Endothelial cell of umbilical vein (primary cell): ENCODE results near the gene RHCG. TPM values are rescaled to one million over a fixed set of nuclear protein-coding genes. Genes with fewer than 3 reads are reported as not detected.
A peak's percentile ranks its signal among the peaks of the same experiment; 100 is the strongest.

Experiments used
- BruUV-seq: library from RNA; stranded (reverse); fragments of 400-500 nt; replicated peaks from 2 replicates; lab custom pipeline; 2021; lab: Mats Ljungman, UMichigan
- CTCF ChIA-PET: fragments of 300-600, 350-600 bp; sonication (Branson Sonifier 250); formaldehyde crosslinking; loops from one replicate; lab custom pipeline; 2021; ENCODE audit warnings: antibody characterized with exemption, inconsistent platforms; lab: Charles Lee
- POLR2A ChIA-PET: fragments of 300-600, 350-600 bp; sonication (Branson Sonifier 250); formaldehyde crosslinking; loops from one replicate; lab custom pipeline; 2021; ENCODE audit warnings: antibody characterized with exemption, inconsistent platforms; lab: Charles Lee
- DNase-seq: peaks from one replicate; pipeline ENCODE4 v3.0.0-alpha.2; 2011; ENCODE audit warnings: low read depth, low spot score
- FAIRE-seq: peaks from 2 replicates; lab custom pipeline; 2011; peaks lifted over from hg19 to GRCh38; lab: Jason Lieb, UNC
- H2AFZ ChIP-seq: 2 replicates; pipeline ENCODE4 v1.6.0; 2012; ENCODE audit warnings: low read depth, low read length, control low read depth, inconsistent platforms
- H3K27ac ChIP-seq: 2 replicates; pipeline ENCODE4 v1.5.1; 2011; ENCODE audit warnings: low read depth, mild to moderate bottlenecking, control low read depth, low read length, moderate library complexity; ENCODE audit not compliant: insufficient read depth
- H3K27me3 ChIP-seq, 2 experiments: 2 replicates each; pipeline versions ENCODE4 v1.6.0 to v1.6.1; 2011; ENCODE audit warnings: low read length in 2 of 2, mixed read lengths in 1 of 2; ENCODE audit not compliant: control insufficient read depth in 2 of 2, insufficient read depth in 2 of 2
- H3K36me3 ChIP-seq, 2 experiments: 2 replicates in 1 of 2; 3 replicates in 1 of 2; pipeline ENCODE4 v1.5.1; 2011; ENCODE audit warnings: low read length in 2 of 2, mild to moderate bottlenecking in 1 of 2, moderate library complexity in 1 of 2; ENCODE audit not compliant: control insufficient read depth in 2 of 2, insufficient read depth in 2 of 2; ENCODE audit errors: extremely low read depth in 1 of 2
- H3K4me1 ChIP-seq: 3 replicates; pipeline ENCODE4 v1.5.1; 2011; ENCODE audit warnings: mild to moderate bottlenecking, low read length; ENCODE audit not compliant: control insufficient read depth, insufficient read depth; ENCODE audit errors: extremely low read depth
- H3K4me2 ChIP-seq: 2 replicates; pipeline ENCODE4 v1.6.1; 2011; ENCODE audit warnings: low read length, control low read depth, mixed read lengths; ENCODE audit not compliant: insufficient read depth
- H3K4me3 ChIP-seq, 3 experiments: fragments of 200-600 bp in 1 of 3; sonication (generic), shearing (Covaris generic) in 1 of 3; replicated peaks in 1 of 3; 2 replicates each; pipeline ENCODE4 v1.5.1; 2011 to 2016; ENCODE audit warnings: control low read depth in 3 of 3, low read length in 3 of 3, mild to moderate bottlenecking in 2 of 3, inconsistent platforms in 1 of 3, low read depth in 1 of 3, moderate library complexity in 1 of 3; ENCODE audit not compliant: insufficient read depth in 1 of 3
- H3K79me2 ChIP-seq: 2 replicates; pipeline ENCODE4 v1.6.0; 2012; ENCODE audit warnings: low read length, inconsistent platforms; ENCODE audit not compliant: control insufficient read depth, insufficient read depth
- H3K9ac ChIP-seq: replicated peaks from 2 replicates; pipeline ENCODE3; 2011; ENCODE audit warnings: low read length, control low read depth; ENCODE audit not compliant: insufficient read depth; ENCODE audit errors: extremely low read depth
- H3K9me1 ChIP-seq: replicated peaks from 3 replicates; pipeline ENCODE4 v1.6.0; 2011; ENCODE audit warnings: mild to moderate bottlenecking, low read length; ENCODE audit not compliant: control insufficient read depth, insufficient read depth; ENCODE audit errors: extremely low read depth
- H3K9me3 ChIP-seq: replicated peaks from 2 replicates; pipeline ENCODE4 v1.5.1; 2012; ENCODE audit warnings: low read length, inconsistent platforms; ENCODE audit not compliant: control insufficient read depth, insufficient read depth
- H4K20me1 ChIP-seq: replicated peaks from 2 replicates; pipeline ENCODE3; 2011; ENCODE audit warnings: mild to moderate bottlenecking, low read length; ENCODE audit not compliant: control insufficient read depth, insufficient read depth; ENCODE audit errors: extremely low read depth
- CTCF ChIP-seq, 2 donors: IDR thresholded peaks; 1 replicate in 1 of 2; 2 replicates in 1 of 2; pipeline ENCODE4 v1.5.1; 2011; ENCODE audit warnings: low read length in 2 of 2, mild to moderate bottlenecking in 2 of 2, moderate library complexity in 2 of 2, control low read depth in 1 of 2, inconsistent platforms in 1 of 2, low read depth in 1 of 2; ENCODE audit not compliant: insufficient read depth in 1 of 2; ENCODE audit errors: extremely low read depth in 1 of 2
- EZH2 ChIP-seq: IDR thresholded peaks from 2 replicates; pipeline ENCODE4 v1.6.1; 2012; ENCODE audit warnings: borderline replicate concordance, low read depth, mild to moderate bottlenecking, moderate library complexity, low read length, inconsistent platforms; ENCODE audit not compliant: severe bottlenecking
- FOS ChIP-seq: IDR thresholded peaks from 2 replicates; pipeline ENCODE4 v1.6.1; 2011; ENCODE audit warnings: mild to moderate bottlenecking, low read length, moderate library complexity, borderline replicate concordance; ENCODE audit not compliant: insufficient read depth
- GATA2 ChIP-seq: IDR thresholded peaks from 2 replicates; pipeline ENCODE4 v1.7.0; 2011; ENCODE audit warnings: low read depth, mild to moderate bottlenecking, moderate library complexity, mixed read lengths, low read length; ENCODE audit not compliant: insufficient read length, insufficient read depth
- POLR2AphosphoS5 ChIP-seq: IDR thresholded peaks from 2 replicates; pipeline ENCODE4 v1.6.1; 2012; ENCODE audit warnings: low read depth, mild to moderate bottlenecking, control low read depth, low read length, moderate library complexity; ENCODE audit not compliant: insufficient read depth
- dilution Hi-C: fragments of 300-500 bp; cut with MboI; formaldehyde crosslinking; loops from one replicate; pipeline ENCODE4 v1.15.0; 2019; ENCODE audit warnings: low sequenced_read_pairs; ENCODE audit not compliant: extremely low pct_ligation_motif_present
- intact Hi-C: fragments of 100-400 bp; cut with micrococcal nuclease; formaldehyde crosslinking; loops from one replicate; pipeline ENCODE4 v1.10.0; 2022
- polyA plus RNA-seq, 4 experiments: library from polyadenylated mRNA; depleted of rRNA in 3 of 4; stranded (reverse) in 3 of 4; unstranded in 1 of 4; fragments of >200 nt; gene quantifications; 2 replicates each; pipeline versions ENCODE4 v1.2.1 to v1.2.3, GENCODE V29; 2011 to 2012; ENCODE audit warnings: missing spikeins in 1 of 4
- total RNA-seq: library from RNA; stranded (reverse); gene quantifications from 2 replicates; pipeline ENCODE4 v1.2.3, GENCODE V29; 2021
- TF ChIP-seq, protein P1 (sequence below): IDR thresholded peaks from 2 replicates; pipeline ENCODE4 v1.6.1; 2011; ENCODE audit not compliant: insufficient read depth, insufficient read length

RHCG gene
- total and polyA plus RNA-seq, 2 donors (not counting 3 experiments of a cell fraction or from before 2014, with no cell fraction given): not detected

GRCh38 chr15:89430530-89431341, 65.6 kb downstream of the RHCG start:
- Histone ChIP-seq H3K36me3 (no peaks in the 10 kb centered on the region), H3K27ac (no peak overlapping the region), H3K79me2 (no peaks in the 10 kb centered on the region), H3K4me2 (peak overlapping the region; percentile 80), H3K4me1 (peaks cover 3% of the 10 kb centered on the region), H4K20me1 (no peaks in the 10 kb centered on the region), H3K27me3 (peaks cover 0 to 15% of the 10 kb centered on the region in 2 experiments), H3K9me1 (no peaks in the 10 kb centered on the region), H3K4me3 (peak overlapping the region in 2 of 3 experiments; percentile 25 to 26), H2AFZ (peak overlapping the region; percentile 94), H3K9ac (no peak overlapping the region), H3K9me3 (no peaks in the 10 kb centered on the region)
- DNase-seq (peak; percentile 74), FAIRE-seq (peak; percentile 94)
- dilution Hi-C loops (no loop called here), intact Hi-C loops (loop anchor here (1.0 kb wide), 3 partner anchors 14 to 72 kb away; no protein-coding TSS in a partner anchor)
- ChIA-PET CTCF (interaction anchor here (0.6 to 3.4 kb wide), 22 partner anchors 10 to 224 kb away, joined by 3 to 221 read pairs (median 4); no protein-coding TSS in a partner anchor), POLR2A (no interaction called here)
- no TSS peak for BruUV-seq
- TF ChIP-seq POLR2AphosphoS5 (no peak), GATA2 (no peak), FOS (no peak), CTCF (IDR thresholded peaks at IDR 0.05; ENCODE audit: extremely low read depth in 1 of 2, insufficient read depth in 1 of 2, low read depth in 1 of 2, low read length in 2 of 2) (peak; percentile 96 to 99), EZH2 (no peak)
- TF ChIP-seq, protein P1, sequence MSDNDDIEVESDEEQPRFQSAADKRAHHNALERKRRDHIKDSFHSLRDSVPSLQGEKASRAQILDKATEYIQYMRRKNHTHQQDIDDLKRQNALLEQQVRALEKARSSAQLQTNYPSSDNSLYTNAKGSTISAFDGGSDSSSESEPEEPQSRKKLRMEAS: no peak
